CD4-positive, alpha-beta T cell treated with Interleukin-4 for 1 hour (primary cell): ENCODE measurements around the gene DNAJB1.
A peak's percentile ranks its signal among the peaks of the same experiment; 100 is the strongest.
"Not testable (repeated sequence)": the region's sequence is repeated elsewhere in the genome, so short reads cannot be mapped to it uniquely, and the experiment has no call there.

Source experiments
- DNase-seq, 2 donors: peaks; one replicate each; pipeline ENCODE4 v3.0.0-alpha.2; 2020 to 2022

The DNAJB1 gene

DNA sequence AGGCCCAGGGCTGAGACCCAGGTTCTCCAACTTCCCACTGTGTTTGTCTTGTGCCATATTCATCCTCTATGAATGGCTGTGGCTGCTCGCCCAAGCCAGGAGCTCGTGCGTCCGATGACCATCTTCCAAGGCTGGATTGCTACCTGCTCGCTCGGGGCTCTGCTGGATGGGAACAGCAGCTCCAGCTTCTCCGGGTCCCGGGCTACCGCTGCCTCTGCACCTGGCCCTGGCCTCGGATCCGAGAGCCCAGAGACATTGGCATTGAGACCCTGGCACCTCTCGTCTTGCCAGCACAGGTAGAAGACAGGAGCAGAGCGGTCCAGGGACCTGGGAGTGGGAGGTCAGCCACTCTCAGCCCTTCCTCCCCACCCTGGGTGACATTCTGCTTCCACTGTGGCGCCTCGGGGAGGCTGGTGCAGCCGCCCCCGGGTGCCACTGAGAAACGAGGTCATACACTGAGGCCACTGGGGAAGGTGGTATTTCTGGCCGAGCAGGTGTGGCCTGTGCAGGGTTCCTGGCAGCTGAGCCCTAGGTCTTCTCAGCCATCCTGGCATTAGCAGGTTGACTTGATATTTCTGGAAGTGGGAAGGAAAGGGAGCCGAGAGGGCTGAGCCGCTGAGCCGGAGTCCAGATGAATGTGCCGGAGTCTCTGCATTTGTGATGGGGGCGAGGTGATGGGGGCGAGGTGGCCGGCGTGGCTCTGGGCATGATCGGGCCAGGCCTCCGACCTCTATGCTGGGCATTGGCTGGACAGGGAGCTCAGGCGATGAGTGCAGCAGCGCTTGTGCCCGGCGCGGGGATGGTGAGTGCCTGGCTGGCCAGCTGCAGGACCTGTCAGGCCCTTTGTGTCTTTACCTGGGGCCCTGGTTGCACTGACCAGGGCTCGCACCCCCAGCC, 35.1 kb upstream of the DNAJB1 start:
- no peak for DNase-seq

DNA sequence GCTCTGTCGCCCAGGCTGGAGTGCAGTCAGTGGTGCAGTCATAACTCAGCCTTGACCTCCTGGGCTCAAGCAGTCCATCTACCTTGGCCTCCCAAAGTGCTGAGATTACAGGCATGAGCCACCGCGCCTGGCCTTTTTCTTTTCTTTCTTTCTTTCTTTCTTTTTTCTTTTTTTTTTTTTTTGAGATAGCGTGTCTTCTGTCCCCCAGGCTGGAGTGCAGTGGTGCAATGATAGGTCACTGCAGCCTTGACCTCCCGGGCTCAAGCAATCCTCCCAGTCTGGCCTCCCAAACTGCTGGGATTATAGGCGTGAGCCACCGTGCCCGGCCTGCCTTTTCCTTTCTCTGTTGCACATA, 33.8 kb upstream of the DNAJB1 start:
- not testable (repeated sequence) for DNase-seq

- DNase-seq: peak; percentile 83 to 85
Observed at GRCh38 chr19:14551134-14552005, 33.2 kb upstream of the DNAJB1 start.

- DNase-seq: no peak
Observed at GRCh38 chr19:14550201-14550754, 32.1 kb upstream of the DNAJB1 start.

- no peak for DNase-seq
Observed at GRCh38 chr19:14545716-14546082, 27.5 kb upstream of the DNAJB1 start.

DNA sequence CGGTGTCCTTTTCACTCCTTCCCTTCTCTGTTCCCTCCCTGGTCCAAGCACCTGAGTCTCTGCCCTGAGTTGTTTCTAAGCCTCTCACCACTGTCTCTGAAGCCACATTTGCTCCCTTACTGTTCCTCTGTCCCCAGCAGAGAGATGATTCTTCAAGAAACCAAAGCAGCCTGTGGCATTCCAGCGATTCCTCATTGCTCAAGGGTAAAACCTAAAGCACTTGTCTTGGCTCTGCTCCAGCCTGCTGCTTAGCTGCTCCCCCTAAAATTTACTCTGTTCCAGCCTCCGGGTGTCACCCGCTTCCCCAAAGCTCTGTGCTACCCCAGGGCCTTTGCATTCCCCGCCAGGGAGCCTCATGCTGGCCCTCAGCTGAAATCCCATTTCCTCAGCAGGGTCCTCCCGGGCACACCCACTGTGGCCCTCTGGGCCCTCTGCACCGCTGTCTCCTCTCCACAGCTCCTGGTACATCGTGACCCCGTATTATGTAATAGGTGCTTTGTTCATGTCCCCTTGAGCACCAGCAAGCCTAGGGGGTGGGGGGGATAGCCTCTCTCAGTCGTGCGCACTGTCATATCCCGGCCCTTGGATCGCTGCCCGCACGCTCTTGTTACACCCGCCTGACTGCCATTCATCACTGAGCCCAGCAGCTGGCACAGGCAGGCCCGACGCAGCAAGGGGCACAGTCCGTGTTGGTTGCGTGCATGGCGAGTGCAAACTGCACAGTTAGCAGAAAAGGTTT, 26.9 kb upstream of the DNAJB1 start:
- DNase-seq: no peak

GRCh38 chr19:14544047-14544446, 25.9 kb upstream of the DNAJB1 start:
- DNase-seq: no peak

- no peak for DNase-seq
Observed at GRCh38 chr19:14542711-14543328, 24.6 kb upstream of the DNAJB1 start.

DNA sequence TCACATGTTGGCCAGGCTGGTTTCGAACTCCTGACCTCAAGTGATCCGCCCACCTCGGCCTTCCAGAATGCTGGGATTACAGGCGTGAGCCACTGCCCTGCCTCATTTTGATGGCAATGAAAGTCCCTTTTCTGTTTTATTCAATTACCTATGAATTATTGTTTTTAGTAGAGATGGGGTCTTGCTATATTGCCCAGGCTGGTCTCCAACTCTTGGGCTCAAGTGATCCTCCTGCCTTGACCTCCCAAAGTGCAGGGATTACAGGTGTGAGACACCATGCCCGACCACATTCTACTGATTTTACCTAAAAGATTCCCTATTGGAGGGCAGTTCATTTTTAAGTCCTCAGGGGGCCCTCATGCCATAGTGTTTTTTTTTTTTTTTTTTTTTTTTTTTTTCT, 23.8 kb upstream of the DNAJB1 start:
- not testable (repeated sequence) for DNase-seq

DNA sequence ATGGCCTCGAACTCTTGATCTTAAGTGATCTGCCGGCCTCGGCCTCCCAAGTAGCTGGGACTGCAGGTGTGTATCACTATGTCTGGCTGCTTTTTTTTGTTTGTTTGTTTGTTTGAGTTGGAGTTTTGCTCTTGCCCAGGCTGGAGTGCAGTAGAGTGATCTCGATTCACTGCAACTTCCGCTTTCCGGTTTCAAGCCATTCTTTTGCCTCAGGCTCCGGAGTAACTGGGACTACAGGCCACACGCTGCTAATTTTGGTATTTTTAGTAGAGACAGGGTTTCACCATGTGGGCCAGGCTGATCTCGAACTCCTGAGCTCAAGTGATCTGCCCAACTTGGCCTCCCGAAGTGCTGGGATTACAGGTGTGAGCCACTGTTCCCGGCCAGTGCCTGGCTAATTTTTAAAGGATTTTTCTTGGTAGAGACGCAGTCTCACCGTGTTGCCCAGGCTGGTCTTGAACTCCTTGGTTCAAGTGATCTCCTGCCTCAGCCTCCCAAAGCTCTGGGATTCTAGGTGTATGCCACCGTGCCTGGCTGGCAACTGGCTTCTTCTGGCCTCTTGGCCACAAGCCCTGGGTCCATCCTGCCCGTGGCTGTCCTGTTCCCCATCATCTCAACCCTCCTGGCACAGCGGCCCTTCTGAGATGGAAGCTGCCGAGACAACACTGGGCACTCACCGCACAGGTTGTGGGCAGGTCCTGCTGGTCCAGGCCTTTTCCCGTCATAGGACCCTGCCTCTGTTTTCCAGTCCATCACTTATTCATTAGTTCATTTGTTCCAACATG, 22.7 kb upstream of the DNAJB1 start:
- DNase-seq: no peak

- DNase-seq: peak; percentile 63 to 66
Observed at GRCh38 chr19:14536926-14537692, 18.9 kb upstream of the DNAJB1 start.

- no peak for DNase-seq
Observed at GRCh38 chr19:14533450-14533849, 15.3 kb upstream of the DNAJB1 start.

DNA sequence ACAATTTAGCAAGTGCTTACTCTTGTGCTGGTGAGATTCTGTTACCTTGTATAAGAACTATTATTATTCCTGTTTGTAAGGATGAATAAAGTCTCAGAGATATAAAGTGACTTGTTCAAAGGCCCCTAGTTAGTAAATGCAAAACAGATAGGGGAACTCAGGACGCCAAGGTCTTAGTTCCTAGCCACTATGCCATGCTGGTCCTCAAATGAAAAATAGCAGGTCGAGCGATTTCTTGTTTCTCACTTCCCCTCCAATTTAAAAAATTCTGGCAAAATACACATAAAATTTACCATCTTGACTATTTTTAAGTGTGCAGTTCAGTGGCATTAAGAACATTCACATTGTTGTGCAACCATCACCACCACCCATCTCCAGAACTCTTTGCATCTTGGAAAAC, 12.3 kb upstream of the DNAJB1 start:
- no peak for DNase-seq

DNA sequence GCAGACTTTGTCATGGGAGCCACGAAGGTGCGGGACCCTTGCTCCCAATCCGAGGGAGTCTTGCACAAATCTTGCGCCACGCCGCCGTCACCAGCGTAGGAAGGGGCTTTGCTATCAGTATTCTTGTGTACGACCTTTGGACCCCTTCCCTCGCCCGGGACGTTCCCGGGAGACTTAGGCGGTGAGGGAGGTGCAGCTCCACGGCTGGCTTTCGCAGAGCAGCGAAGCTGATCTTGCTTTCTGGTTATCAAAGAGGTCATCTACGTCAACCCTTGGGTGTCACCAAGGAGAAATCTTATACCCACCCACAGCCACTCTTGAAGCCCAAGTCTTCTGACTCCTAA, 11.8 kb upstream of the DNAJB1 start:
- DNase-seq: peak; percentile 52 to 54

- DNase-seq: peak; percentile 100
Observed at GRCh38 chr19:14529254-14530004, 11.2 kb upstream of the DNAJB1 start, which contains the start of gene TECR. Gene TECR, plus strand, starts transcription at chr19:14529594. Its CDS starts 103 bp downstream, at chr19:14529697.

- DNase-seq: no peak
Observed at GRCh38 chr19:14528419-14529253, 10.4 kb upstream of the DNAJB1 start.

DNA sequence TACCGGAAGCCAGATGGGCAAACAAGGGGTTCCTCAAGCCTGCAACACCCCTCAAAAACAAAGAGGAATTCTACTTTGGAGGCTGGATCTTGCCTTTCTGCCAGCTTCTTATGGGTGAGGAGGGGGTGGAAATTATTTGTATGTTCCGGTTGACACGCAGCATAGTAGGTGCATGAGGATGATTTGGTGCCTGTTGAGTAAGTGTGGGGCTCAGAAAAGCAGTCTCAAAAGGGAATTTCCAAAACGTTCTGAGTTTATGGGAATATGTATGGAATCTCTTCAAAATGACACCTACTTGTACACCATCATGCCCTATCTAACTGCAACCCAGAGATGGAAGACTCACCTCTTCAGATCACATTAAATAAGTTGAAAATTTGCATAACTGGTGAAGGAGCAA, 8.2 kb upstream of the DNAJB1 start:
- DNase-seq: no peak

GRCh38 chr19:14525729-14526128, 7.5 kb upstream of the DNAJB1 start:
- DNase-seq: no peak

- DNase-seq: no peak
Observed at GRCh38 chr19:14520543-14520942, 2.3 kb upstream of the DNAJB1 start.
